Caco-2 (cell line): ENCODE measurements around the gene SLC25A1. TPM values are rescaled to one million over a fixed set of nuclear protein-coding genes. Genes with fewer than 3 reads are reported as not detected.

Source experiments
- BruUV-seq: library from RNA; stranded (reverse); fragments of 400-500 nt; replicated peaks from 2 replicates; lab custom pipeline; 2021; lab: Mats Ljungman, UMichigan
- CTCF ChIA-PET: fragments of 300-600 bp; sonication (Branson Sonifier 250); formaldehyde crosslinking; loops from one replicate; lab custom pipeline; 2022; ENCODE audit warnings: antibody characterized with exemption; lab: Charles Lee
- POLR2A ChIA-PET: fragments of 300-600 bp; sonication (Branson Sonifier 250); formaldehyde crosslinking; loops from one replicate; lab custom pipeline; 2022; ENCODE audit warnings: antibody characterized with exemption; lab: Charles Lee
- DNase-seq, 2 experiments: peaks; one replicate each; pipeline versions ENCODE4 v3.0.0 to v3.0.0-alpha.2; 2020 to 2022
- H3K27me3 ChIP-seq: replicated peaks from 2 replicates; pipeline ENCODE4 v1.6.0; 2011; ENCODE audit warnings: low read length; ENCODE audit not compliant: control insufficient read depth, insufficient read depth
- H3K36me3 ChIP-seq: 2 replicates; pipeline ENCODE4 v1.5.1; 2011; ENCODE audit warnings: low read length; ENCODE audit not compliant: control insufficient read depth, insufficient read depth
- H3K4me1 ChIP-seq: fragments of 250-450 bp; sonication (Bioruptor Pico); 2 replicates; pipeline ENCODE4 v1.5.1; 2020; ENCODE audit warnings: mild to moderate bottlenecking
- H3K4me3 ChIP-seq: 2 replicates; pipeline ENCODE4 v1.5.1; 2011; ENCODE audit warnings: low read depth, mild to moderate bottlenecking, control low read depth, low read length
- H3K9me3 ChIP-seq: fragments of 250-450 bp; sonication (Bioruptor Pico); 2 replicates; pipeline ENCODE4 v1.5.1; 2020; ENCODE audit warnings: mild to moderate bottlenecking, moderate library complexity
- H3K27ac Mint-ChIP-seq: one replicate; pipeline ENCODE4 v1.8.0; 2022; ENCODE audit warnings: mixed read lengths; ENCODE audit not compliant: unreplicated experiment
- H3K27me3 Mint-ChIP-seq: one replicate; pipeline ENCODE4 v1.8.0; 2022; ENCODE audit warnings: mixed read lengths; ENCODE audit not compliant: insufficient read depth, unreplicated experiment
- H3K36me3 Mint-ChIP-seq: one replicate; pipeline ENCODE4 v1.8.0; 2022; ENCODE audit warnings: mild to moderate bottlenecking, mixed read lengths; ENCODE audit not compliant: insufficient read depth, unreplicated experiment
- H3K4me1 Mint-ChIP-seq: one replicate; pipeline ENCODE4 v1.8.0; 2022; ENCODE audit warnings: low read depth, mixed read lengths; ENCODE audit not compliant: unreplicated experiment
- H3K4me3 Mint-ChIP-seq: one replicate; pipeline ENCODE4 v1.8.0; 2022; ENCODE audit warnings: mild to moderate bottlenecking, moderate library complexity, mixed read lengths; ENCODE audit not compliant: unreplicated experiment
- H3K9me3 Mint-ChIP-seq: one replicate; pipeline ENCODE4 v1.8.0; 2022; ENCODE audit warnings: mixed read lengths; ENCODE audit not compliant: unreplicated experiment
- CTCF ChIP-seq, 2 experiments: fragments of 200-600 bp in 1 of 2; IDR thresholded peaks; 1 replicate in 1 of 2; 2 replicates in 1 of 2; pipeline versions ENCODE4 v1.5.1 to v1.8.0; 2011 to 2022; ENCODE audit warnings: antibody characterized with exemption in 1 of 2, control low read depth in 1 of 2, inconsistent platforms in 1 of 2, low read depth in 1 of 2, low read length in 1 of 2, mild to moderate bottlenecking in 1 of 2, moderate library complexity in 1 of 2; ENCODE audit not compliant: insufficient read depth in 1 of 2, severe bottlenecking in 1 of 2, unreplicated experiment in 1 of 2
- intact Hi-C: fragments of 100-400 bp; cut with micrococcal nuclease; formaldehyde crosslinking; loops from one replicate; pipeline ENCODE4 v1.10.0; 2022; ENCODE audit not compliant: unreplicated experiment
- total RNA-seq: library from RNA; stranded (reverse); gene quantifications from 2 replicates; pipeline ENCODE4 v1.2.3, GENCODE V29; 2022

Gene SLC25A1
- total RNA-seq, 1 experiment from 2014 or later: 155 TPM

- no peak overlapping the region for H3K4me3 ChIP-seq
- POLR2A ChIA-PET: no interaction called here
- peaks cover 2% of the 10 kb centered on the region; the same call in 1 of the 2 replicates for H3K36me3 ChIP-seq
Observed at GRCh38 chr22:19132153-19132552, 46.4 kb downstream of the SLC25A1 start.

GRCh38 chr22:19131685-19132015, 46.9 kb downstream of the SLC25A1 start:
- Mint-ChIP-seq H3K4me1 (no peaks in the 10 kb centered on the region), H3K36me3 (peaks cover 10% of the 10 kb centered on the region), H3K4me3 (no peak overlapping the region), H3K9me3 (no peaks in the 10 kb centered on the region), H3K27me3 (no peaks in the 10 kb centered on the region), H3K27ac (no peak overlapping the region)
- Histone ChIP-seq H3K4me3 (no peak overlapping the region), H3K4me1 (no peaks in the 10 kb centered on the region), H3K36me3 (peaks cover 2% of the 10 kb centered on the region; the same call in 1 of the 2 replicates), H3K9me3 (no peaks in the 10 kb centered on the region), H3K27me3 (no peaks in the 10 kb centered on the region)
- intact Hi-C loops: no loop called here
- no peak for TF ChIP-seq CTCF (IDR thresholded peaks at IDR 0.05; ENCODE audit: insufficient read depth in 1 of 2, low read depth in 1 of 2, low read length in 1 of 2, severe bottlenecking in 1 of 2, unreplicated experiment in 1 of 2)
- POLR2A ChIA-PET: no interaction called here
- BruUV-seq: no TSS peak
- CTCF ChIA-PET: interaction anchor here (1.4 kb wide), 1 partner anchor 13 kb away, joined by 3 read pairs; the partner anchor contains the start of gene ESS2
- DNase-seq: no peak

More at GRCh38 chr22:19132153-19132552, 46.4 kb downstream of the SLC25A1 start:
- Histone ChIP-seq H3K9me3 (no peaks in the 10 kb centered on the region), H3K4me1 (no peaks in the 10 kb centered on the region), H3K27me3 (no peaks in the 10 kb centered on the region)
- H3K27ac Mint-ChIP-seq: no peak overlapping the region
- no peaks in the 10 kb centered on the region for H3K9me3 Mint-ChIP-seq
- intact Hi-C loops: no loop called here
- no peak for TF ChIP-seq CTCF (IDR thresholded peaks at IDR 0.05; ENCODE audit: insufficient read depth in 1 of 2, low read depth in 1 of 2, low read length in 1 of 2, severe bottlenecking in 1 of 2, unreplicated experiment in 1 of 2)
- H3K27me3 Mint-ChIP-seq: no peaks in the 10 kb centered on the region
- peaks cover 14% of the 10 kb centered on the region for H3K36me3 Mint-ChIP-seq
- BruUV-seq: no TSS peak
- DNase-seq: no peak
- no peak overlapping the region for H3K4me3 Mint-ChIP-seq
- CTCF ChIA-PET: interaction anchor here (1.4 kb wide), 1 partner anchor 12 kb away, joined by 3 read pairs; the partner anchor contains the start of gene ESS2
- no peaks in the 10 kb centered on the region for H3K4me1 Mint-ChIP-seq

- H3K27me3 ChIP-seq: no peaks in the 10 kb centered on the region
- no peaks in the 10 kb centered on the region for H3K4me1 Mint-ChIP-seq
- ChIA-PET POLR2A (no interaction called here), CTCF (interaction anchor here (1.4 kb wide), 1 partner anchor 13 kb away, joined by 3 read pairs; the partner anchor contains the start of gene ESS2)
- H3K4me3 ChIP-seq: no peak within 1 kb of the TSS
- no peak within 1 kb of the TSS for H3K27ac Mint-ChIP-seq
- peaks cover 7% of the 10 kb centered on the region for H3K36me3 Mint-ChIP-seq
- H3K36me3 ChIP-seq: peaks cover 2% of the 10 kb centered on the region; the same call in 1 of the 2 replicates
- H3K9me3 Mint-ChIP-seq: no peaks in the 10 kb centered on the region
- no peak for DNase-seq
- no TSS peak for BruUV-seq
- intact Hi-C loops: no loop called here
- no peak for TF ChIP-seq CTCF (IDR thresholded peaks at IDR 0.05; ENCODE audit: insufficient read depth in 1 of 2, low read depth in 1 of 2, low read length in 1 of 2, severe bottlenecking in 1 of 2, unreplicated experiment in 1 of 2)
- no peaks in the 10 kb centered on the region for H3K27me3 Mint-ChIP-seq
- no peaks in the 10 kb centered on the region for H3K9me3 ChIP-seq
- H3K4me3 Mint-ChIP-seq: no peak within 1 kb of the TSS
- no peaks in the 10 kb centered on the region for H3K4me1 ChIP-seq
Observed at GRCh38 chr22:19130959-19131684, 47.4 kb downstream of the SLC25A1 start, which contains the start of gene TSSK2. TSS of gene TSSK2 (plus strand) at chr22:19131308. CDS start at chr22:19131400, 92 bp downstream.
